Measurements from ENCODE around the gene COL23A1.

The COL23A1 gene

GRCh38 chr5:178619390-178619789, 29.2 kb upstream of the COL23A1 start:
- Histone ChIP-seq H3K36me3 (ENCODE audit: control insufficient read depth, low read depth, low read length) (peaks cover 78% of the 10 kb centered on the region), H3K4me3 (ENCODE audit: low read length) (peak overlapping the region; percentile 40), H3K9me3 (ENCODE audit: control insufficient read depth, low read depth, low read length) (no peaks in the 10 kb centered on the region), H3K27me3 (ENCODE audit: control insufficient read depth, insufficient read depth, low read length) (no peaks in the 10 kb centered on the region), H3K9ac (ENCODE audit: low read length) (no peak overlapping the region), H3K4me1 (ENCODE audit: control insufficient read depth, low read depth, low read length) (peaks cover 22% of the 10 kb centered on the region), H3K27ac (ENCODE audit: low read length) (no peak overlapping the region)

GRCh38 chr5:178612299-178612698, 22.1 kb upstream of the COL23A1 start:
- Histone ChIP-seq H3K4me1 (ENCODE audit: control insufficient read depth, low read depth, low read length) (no peaks in the 10 kb centered on the region), H3K36me3 (ENCODE audit: control insufficient read depth, low read depth, low read length) (peaks cover 78% of the 10 kb centered on the region), H3K4me3 (ENCODE audit: low read length) (no peak overlapping the region), H3K27ac (ENCODE audit: low read length) (no peak overlapping the region), H3K9ac (ENCODE audit: low read length) (no peak overlapping the region), H3K27me3 (ENCODE audit: control insufficient read depth, insufficient read depth, low read length) (no peaks in the 10 kb centered on the region), H3K9me3 (ENCODE audit: control insufficient read depth, low read depth, low read length) (no peaks in the 10 kb centered on the region)

GRCh38 chr5:178606269-178606668, 16.1 kb upstream of the COL23A1 start:
- H3K27ac ChIP-seq (ENCODE audit: low read length) = no peak overlapping the region
- H3K9me3 ChIP-seq (ENCODE audit: control insufficient read depth, low read depth, low read length) = no peaks in the 10 kb centered on the region
- H3K27me3 ChIP-seq (ENCODE audit: control insufficient read depth, insufficient read depth, low read length) = no peaks in the 10 kb centered on the region
- peaks cover 73% of the 10 kb centered on the region for H3K36me3 ChIP-seq (ENCODE audit: control insufficient read depth, low read depth, low read length)
- H3K9ac ChIP-seq (ENCODE audit: low read length) = no peak overlapping the region
- H3K4me3 ChIP-seq (ENCODE audit: low read length) = no peak overlapping the region
- H3K4me1 ChIP-seq (ENCODE audit: control insufficient read depth, low read depth, low read length) = no peaks in the 10 kb centered on the region

GRCh38 chr5:178605788-178606187, 15.6 kb upstream of the COL23A1 start:
- H3K9ac ChIP-seq (ENCODE audit: low read length) = no peak overlapping the region
- peaks cover 69% of the 10 kb centered on the region for H3K36me3 ChIP-seq (ENCODE audit: control insufficient read depth, low read depth, low read length)
- H3K4me1 ChIP-seq (ENCODE audit: control insufficient read depth, low read depth, low read length) = no peaks in the 10 kb centered on the region

GRCh38 chr5:178602752-178603151, 12.6 kb upstream of the COL23A1 start:
- H3K36me3 ChIP-seq (ENCODE audit: control insufficient read depth, low read depth, low read length) = peaks cover 52% of the 10 kb centered on the region
- no peaks in the 10 kb centered on the region for H3K9me3 ChIP-seq (ENCODE audit: control insufficient read depth, low read depth, low read length)
- H3K4me1 ChIP-seq (ENCODE audit: control insufficient read depth, low read depth, low read length) = no peaks in the 10 kb centered on the region
- H3K27ac ChIP-seq (ENCODE audit: low read length) = no peak overlapping the region
- no peak overlapping the region for H3K9ac ChIP-seq (ENCODE audit: low read length)
- no peak overlapping the region for H3K4me3 ChIP-seq (ENCODE audit: low read length)
- no peaks in the 10 kb centered on the region for H3K27me3 ChIP-seq (ENCODE audit: control insufficient read depth, insufficient read depth, low read length)

More at GRCh38 chr5:178605788-178606187, 15.6 kb upstream of the COL23A1 start:
- no peaks in the 10 kb centered on the region for H3K9me3 ChIP-seq (ENCODE audit: control insufficient read depth, low read depth, low read length)
- no peak overlapping the region for H3K27ac ChIP-seq (ENCODE audit: low read length)
- H3K4me3 ChIP-seq (ENCODE audit: low read length) = no peak overlapping the region
- no peaks in the 10 kb centered on the region for H3K27me3 ChIP-seq (ENCODE audit: control insufficient read depth, insufficient read depth, low read length)

GRCh38 chr5:178595750-178596149, 5.6 kb upstream of the COL23A1 start:
- no peaks in the 10 kb centered on the region for H3K36me3 ChIP-seq (ENCODE audit: control insufficient read depth, low read depth, low read length)
- H3K4me3 ChIP-seq (ENCODE audit: low read length) = no peak overlapping the region
- peaks cover 16% of the 10 kb centered on the region for H3K9me3 ChIP-seq (ENCODE audit: control insufficient read depth, low read depth, low read length)
- no peak overlapping the region for H3K27ac ChIP-seq (ENCODE audit: low read length)
- H3K4me1 ChIP-seq (ENCODE audit: control insufficient read depth, low read depth, low read length) = peaks cover 2% of the 10 kb centered on the region
- H3K9ac ChIP-seq (ENCODE audit: low read length) = no peak overlapping the region
- peaks cover 6% of the 10 kb centered on the region for H3K27me3 ChIP-seq (ENCODE audit: control insufficient read depth, insufficient read depth, low read length)

GRCh38 chr5:178595150-178595549, 5.0 kb upstream of the COL23A1 start:
- H3K9ac ChIP-seq (ENCODE audit: low read length) = no peak overlapping the region
- H3K4me3 ChIP-seq (ENCODE audit: low read length) = no peak overlapping the region
- peaks cover 3% of the 10 kb centered on the region for H3K4me1 ChIP-seq (ENCODE audit: control insufficient read depth, low read depth, low read length)
- H3K27me3 ChIP-seq (ENCODE audit: control insufficient read depth, insufficient read depth, low read length) = peaks cover 7% of the 10 kb centered on the region
- H3K27ac ChIP-seq (ENCODE audit: low read length) = no peak overlapping the region
- peaks cover 16% of the 10 kb centered on the region for H3K9me3 ChIP-seq (ENCODE audit: control insufficient read depth, low read depth, low read length)
- H3K36me3 ChIP-seq (ENCODE audit: control insufficient read depth, low read depth, low read length) = no peaks in the 10 kb centered on the region

GRCh38 chr5:178590924-178591423, 781 bp upstream of the COL23A1 start:
- no peaks in the 10 kb centered on the region for H3K36me3 ChIP-seq (ENCODE audit: control insufficient read depth, low read depth, low read length)
- peaks cover 15% of the 10 kb centered on the region for H3K4me1 ChIP-seq (ENCODE audit: control insufficient read depth, low read depth, low read length)
- H3K4me3 ChIP-seq (ENCODE audit: low read length) = peak overlapping the region; percentile 69
- no peak overlapping the region for H3K9ac ChIP-seq (ENCODE audit: low read length)
- H3K27me3 ChIP-seq (ENCODE audit: control insufficient read depth, insufficient read depth, low read length) = peaks cover 37% of the 10 kb centered on the region
- H3K9me3 ChIP-seq (ENCODE audit: control insufficient read depth, low read depth, low read length) = peaks cover 11% of the 10 kb centered on the region
- H3K27ac ChIP-seq (ENCODE audit: low read length) = no peak overlapping the region

- Histone ChIP-seq H3K27me3 (ENCODE audit: control insufficient read depth, insufficient read depth, low read length) (peaks cover 37% of the 10 kb centered on the region), H3K9me3 (ENCODE audit: control insufficient read depth, low read depth, low read length) (no peaks in the 10 kb centered on the region), H3K4me3 (ENCODE audit: low read length) (peak overlapping the region; percentile 62), H3K4me1 (ENCODE audit: control insufficient read depth, low read depth, low read length) (peaks cover 15% of the 10 kb centered on the region), H3K9ac (ENCODE audit: low read length) (peak overlapping the region; percentile 38), H3K27ac (ENCODE audit: low read length) (no peak overlapping the region), H3K36me3 (ENCODE audit: control insufficient read depth, low read depth, low read length) (no peaks in the 10 kb centered on the region)
Observed at GRCh38 chr5:178589180-178590140, 733 bp downstream of the COL23A1 start.

- Histone ChIP-seq H3K9me3 (ENCODE audit: control insufficient read depth, low read depth, low read length) (no peaks in the 10 kb centered on the region), H3K9ac (ENCODE audit: low read length) (no peak overlapping the region), H3K4me1 (ENCODE audit: control insufficient read depth, low read depth, low read length) (peaks cover 15% of the 10 kb centered on the region), H3K27ac (ENCODE audit: low read length) (no peak overlapping the region), H3K4me3 (ENCODE audit: low read length) (peak overlapping the region; percentile 62), H3K36me3 (ENCODE audit: control insufficient read depth, low read depth, low read length) (no peaks in the 10 kb centered on the region), H3K27me3 (ENCODE audit: control insufficient read depth, insufficient read depth, low read length) (peaks cover 37% of the 10 kb centered on the region)
Observed at GRCh38 chr5:178588769-178589168, 1.4 kb downstream of the COL23A1 start.

GRCh38 chr5:178587763-178588611, 2.2 kb downstream of the COL23A1 start:
- peaks cover 15% of the 10 kb centered on the region for H3K4me1 ChIP-seq (ENCODE audit: control insufficient read depth, low read depth, low read length)
- H3K4me3 ChIP-seq (ENCODE audit: low read length) = peak overlapping the region; percentile 62
- H3K9ac ChIP-seq (ENCODE audit: low read length) = no peak overlapping the region
- no peak overlapping the region for H3K27ac ChIP-seq (ENCODE audit: low read length)
- H3K9me3 ChIP-seq (ENCODE audit: control insufficient read depth, low read depth, low read length) = no peaks in the 10 kb centered on the region
- no peaks in the 10 kb centered on the region for H3K36me3 ChIP-seq (ENCODE audit: control insufficient read depth, low read depth, low read length)
- peaks cover 37% of the 10 kb centered on the region for H3K27me3 ChIP-seq (ENCODE audit: control insufficient read depth, insufficient read depth, low read length)
